Measurements from ENCODE around the gene LIPF.

DNA sequence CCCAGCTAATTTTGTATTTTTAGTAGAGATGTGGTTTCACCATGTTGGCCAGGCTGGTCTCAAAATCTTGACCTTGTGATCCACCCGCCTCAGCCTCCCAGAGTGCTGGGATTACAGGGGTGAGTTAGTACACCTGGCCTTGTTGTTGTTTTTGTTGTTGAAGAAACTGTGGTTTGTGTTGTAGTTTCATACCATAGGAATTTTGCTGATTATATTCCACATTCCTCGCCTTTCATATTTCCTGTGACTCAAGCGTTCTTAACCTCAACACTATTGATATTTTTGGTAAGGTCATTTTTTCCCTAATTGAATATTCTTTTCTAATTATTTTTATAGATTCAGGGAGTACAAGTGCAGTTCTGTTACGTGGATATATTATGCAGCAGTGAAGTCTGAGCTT lies 16.7 kb downstream of the LIPF start:
- TF ChIP-seq, protein P1, sequence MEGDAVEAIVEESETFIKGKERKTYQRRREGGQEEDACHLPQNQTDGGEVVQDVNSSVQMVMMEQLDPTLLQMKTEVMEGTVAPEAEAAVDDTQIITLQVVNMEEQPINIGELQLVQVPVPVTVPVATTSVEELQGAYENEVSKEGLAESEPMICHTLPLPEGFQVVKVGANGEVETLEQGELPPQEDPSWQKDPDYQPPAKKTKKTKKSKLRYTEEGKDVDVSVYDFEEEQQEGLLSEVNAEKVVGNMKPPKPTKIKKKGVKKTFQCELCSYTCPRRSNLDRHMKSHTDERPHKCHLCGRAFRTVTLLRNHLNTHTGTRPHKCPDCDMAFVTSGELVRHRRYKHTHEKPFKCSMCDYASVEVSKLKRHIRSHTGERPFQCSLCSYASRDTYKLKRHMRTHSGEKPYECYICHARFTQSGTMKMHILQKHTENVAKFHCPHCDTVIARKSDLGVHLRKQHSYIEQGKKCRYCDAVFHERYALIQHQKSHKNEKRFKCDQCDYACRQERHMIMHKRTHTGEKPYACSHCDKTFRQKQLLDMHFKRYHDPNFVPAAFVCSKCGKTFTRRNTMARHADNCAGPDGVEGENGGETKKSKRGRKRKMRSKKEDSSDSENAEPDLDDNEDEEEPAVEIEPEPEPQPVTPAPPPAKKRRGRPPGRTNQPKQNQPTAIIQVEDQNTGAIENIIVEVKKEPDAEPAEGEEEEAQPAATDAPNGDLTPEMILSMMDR (IDR thresholded peaks at IDR 0.05; ENCODE audit: poor library complexity, severe bottlenecking): no peak
- TF ChIP-seq EZH2 (IDR thresholded peaks at IDR 0.05; ENCODE audit: borderline replicate concordance, insufficient read depth, low read length, poor library complexity, severe bottlenecking): no peak
- no peak for TF ChIP-seq REST (IDR thresholded peaks at IDR 0.05; ENCODE audit: borderline replicate concordance)
- no peak for TF ChIP-seq TAF1 (IDR thresholded peaks at IDR 0.05; ENCODE audit: low read depth)
- no peak for TF ChIP-seq MXI1 (conservative IDR thresholded peaks at IDR 0.05; ENCODE audit: poor library complexity, severe bottlenecking)
- no peak for TF ChIP-seq EP300 (conservative IDR thresholded peaks at IDR 0.05; ENCODE audit: poor library complexity, severe bottlenecking)
- no peak for TF ChIP-seq RAD21 (conservative IDR thresholded peaks at IDR 0.05)
